ENCODE measurements around the gene NOL11.

Gene NOL11

DNA sequence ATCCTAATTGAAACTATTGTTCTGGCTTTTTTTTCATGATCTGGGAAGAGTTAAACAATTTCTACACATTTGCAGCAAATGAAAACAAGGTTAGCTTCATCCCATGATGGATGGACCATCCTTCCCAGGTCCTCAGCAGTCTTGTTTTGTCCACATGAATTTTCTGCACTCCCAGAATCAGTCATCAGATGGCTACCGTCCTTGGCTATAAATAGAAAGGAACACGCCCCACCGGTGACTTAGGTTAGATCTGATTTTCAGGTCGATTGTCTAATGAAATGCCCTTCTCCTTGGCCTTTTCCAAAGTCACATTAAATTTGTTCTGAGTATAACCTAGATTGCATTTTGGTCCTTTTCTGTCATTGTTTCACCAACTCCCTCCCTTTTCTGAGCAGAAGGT lies 41.4 kb upstream of the NOL11 start:
- TF ChIP-seq, protein P1, sequence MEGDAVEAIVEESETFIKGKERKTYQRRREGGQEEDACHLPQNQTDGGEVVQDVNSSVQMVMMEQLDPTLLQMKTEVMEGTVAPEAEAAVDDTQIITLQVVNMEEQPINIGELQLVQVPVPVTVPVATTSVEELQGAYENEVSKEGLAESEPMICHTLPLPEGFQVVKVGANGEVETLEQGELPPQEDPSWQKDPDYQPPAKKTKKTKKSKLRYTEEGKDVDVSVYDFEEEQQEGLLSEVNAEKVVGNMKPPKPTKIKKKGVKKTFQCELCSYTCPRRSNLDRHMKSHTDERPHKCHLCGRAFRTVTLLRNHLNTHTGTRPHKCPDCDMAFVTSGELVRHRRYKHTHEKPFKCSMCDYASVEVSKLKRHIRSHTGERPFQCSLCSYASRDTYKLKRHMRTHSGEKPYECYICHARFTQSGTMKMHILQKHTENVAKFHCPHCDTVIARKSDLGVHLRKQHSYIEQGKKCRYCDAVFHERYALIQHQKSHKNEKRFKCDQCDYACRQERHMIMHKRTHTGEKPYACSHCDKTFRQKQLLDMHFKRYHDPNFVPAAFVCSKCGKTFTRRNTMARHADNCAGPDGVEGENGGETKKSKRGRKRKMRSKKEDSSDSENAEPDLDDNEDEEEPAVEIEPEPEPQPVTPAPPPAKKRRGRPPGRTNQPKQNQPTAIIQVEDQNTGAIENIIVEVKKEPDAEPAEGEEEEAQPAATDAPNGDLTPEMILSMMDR (IDR thresholded peaks at IDR 0.05): no peak
- Histone ChIP-seq H3K27me3 (ENCODE audit: control insufficient read depth, insufficient read depth, low read length) (no peaks in the 10 kb centered on the region), H2AFZ (no peak overlapping the region), H3K4me1 (peaks cover 8% of the 10 kb centered on the region), H3K27ac (no peak overlapping the region), H3K36me3 (ENCODE audit: control insufficient read depth, insufficient read depth, low read length) (no peaks in the 10 kb centered on the region), H3K79me2 (no peaks in the 10 kb centered on the region), H3K4me3 (ENCODE audit: low read depth, low read length) (no peak overlapping the region), H3K9ac (no peak overlapping the region), H3K4me2 (ENCODE audit: low read length) (peak overlapping the region; percentile 25), H3K9me3 (ENCODE audit: control insufficient read depth, low read length) (no peaks in the 10 kb centered on the region)

DNA sequence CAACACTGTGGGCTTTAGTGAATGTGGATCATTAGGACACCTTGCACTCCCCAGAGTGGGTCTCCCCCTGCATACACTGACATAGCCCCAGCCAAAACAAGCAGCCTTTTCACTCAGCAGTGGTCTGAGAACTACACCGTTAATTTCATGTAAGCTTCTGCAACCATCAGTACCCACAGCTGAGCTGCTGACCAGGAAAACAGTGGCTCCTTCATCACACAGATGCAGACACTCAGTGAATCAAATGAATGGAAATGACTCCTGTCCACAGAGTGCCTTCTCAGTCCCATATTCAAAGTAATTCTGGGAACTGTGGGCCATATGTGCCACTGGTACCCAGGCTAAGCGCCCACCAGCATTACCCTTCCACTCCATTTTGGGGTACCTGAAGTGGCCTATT lies 39.3 kb upstream of the NOL11 start:
- Histone ChIP-seq H3K4me1 (no peaks in the 10 kb centered on the region), H2AFZ (no peak overlapping the region), H3K79me2 (no peaks in the 10 kb centered on the region), H3K27me3 (ENCODE audit: control insufficient read depth, insufficient read depth, low read length) (no peaks in the 10 kb centered on the region), H3K4me2 (ENCODE audit: low read length) (no peak overlapping the region), H3K27ac (no peak overlapping the region), H3K4me3 (ENCODE audit: low read depth, low read length) (no peak overlapping the region), H3K36me3 (ENCODE audit: control insufficient read depth, insufficient read depth, low read length) (no peaks in the 10 kb centered on the region), H3K9ac (no peak overlapping the region), H3K9me3 (ENCODE audit: control insufficient read depth, low read length) (no peaks in the 10 kb centered on the region)
- TF ChIP-seq, protein P1 (IDR thresholded peaks at IDR 0.05): no peak

DNA sequence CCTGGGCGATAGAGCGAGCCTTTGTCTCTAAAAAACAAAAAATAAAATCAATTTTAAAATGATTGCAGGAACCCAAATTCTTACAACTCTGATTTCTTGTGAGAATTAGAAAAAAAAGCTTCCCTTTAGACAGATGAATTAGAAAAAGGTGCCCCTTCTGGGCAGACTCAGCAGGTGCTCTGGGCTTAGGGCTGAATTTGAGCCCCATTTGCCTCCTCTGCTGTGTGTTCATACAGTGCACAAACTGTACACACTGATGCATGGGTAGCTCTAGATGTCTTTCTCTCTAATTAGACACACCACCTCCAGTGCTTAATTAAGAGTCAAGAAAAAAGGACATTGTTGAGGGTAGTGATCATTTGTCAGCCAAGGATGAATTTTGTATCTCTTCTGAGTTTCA lies 38.5 kb upstream of the NOL11 start:
- H3K9me3 ChIP-seq (ENCODE audit: control insufficient read depth, low read length): no peaks in the 10 kb centered on the region
- H3K27me3 ChIP-seq (ENCODE audit: control insufficient read depth, insufficient read depth, low read length): no peaks in the 10 kb centered on the region
- no peaks in the 10 kb centered on the region for H3K4me1 ChIP-seq
- TF ChIP-seq, protein P1 (IDR thresholded peaks at IDR 0.05): no peak
- no peak overlapping the region for H2AFZ ChIP-seq
- H3K36me3 ChIP-seq (ENCODE audit: control insufficient read depth, insufficient read depth, low read length): no peaks in the 10 kb centered on the region
- H3K4me2 ChIP-seq (ENCODE audit: low read length): no peak overlapping the region
- no peak overlapping the region for H3K4me3 ChIP-seq (ENCODE audit: low read depth, low read length)
- H3K79me2 ChIP-seq: no peaks in the 10 kb centered on the region
- no peak overlapping the region for H3K27ac ChIP-seq
- no peak overlapping the region for H3K9ac ChIP-seq

DNA sequence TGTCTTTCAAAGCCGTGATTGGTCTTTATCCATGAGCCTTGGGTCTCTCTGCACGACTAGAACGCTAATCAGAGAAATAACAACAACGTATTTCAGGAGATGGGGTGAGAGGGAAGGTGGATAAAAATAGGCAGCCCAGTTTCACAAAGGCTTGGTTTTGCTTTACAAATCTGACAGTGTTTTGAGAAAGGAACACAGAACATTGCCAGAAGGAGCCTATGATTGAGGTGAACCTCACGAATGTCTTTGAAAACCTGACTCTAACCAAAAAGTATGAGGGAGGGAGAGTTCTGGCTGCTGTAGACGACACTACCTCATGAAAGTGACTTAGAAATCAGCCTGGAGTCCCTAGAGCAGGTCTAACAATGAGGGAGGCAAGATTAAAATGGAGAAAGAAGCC lies 38.0 kb upstream of the NOL11 start:
- no peak overlapping the region for H3K4me2 ChIP-seq (ENCODE audit: low read length)
- H3K27ac ChIP-seq: no peak overlapping the region
- H3K27me3 ChIP-seq (ENCODE audit: control insufficient read depth, insufficient read depth, low read length): no peaks in the 10 kb centered on the region
- no peak overlapping the region for H3K4me3 ChIP-seq (ENCODE audit: low read depth, low read length)
- H3K9ac ChIP-seq: no peak overlapping the region
- H2AFZ ChIP-seq: no peak overlapping the region
- TF ChIP-seq, protein P1 (IDR thresholded peaks at IDR 0.05): no peak
- no peaks in the 10 kb centered on the region for H3K4me1 ChIP-seq
- no peaks in the 10 kb centered on the region for H3K79me2 ChIP-seq
- H3K36me3 ChIP-seq (ENCODE audit: control insufficient read depth, insufficient read depth, low read length): no peaks in the 10 kb centered on the region
- no peaks in the 10 kb centered on the region for H3K9me3 ChIP-seq (ENCODE audit: control insufficient read depth, low read length)

DNA sequence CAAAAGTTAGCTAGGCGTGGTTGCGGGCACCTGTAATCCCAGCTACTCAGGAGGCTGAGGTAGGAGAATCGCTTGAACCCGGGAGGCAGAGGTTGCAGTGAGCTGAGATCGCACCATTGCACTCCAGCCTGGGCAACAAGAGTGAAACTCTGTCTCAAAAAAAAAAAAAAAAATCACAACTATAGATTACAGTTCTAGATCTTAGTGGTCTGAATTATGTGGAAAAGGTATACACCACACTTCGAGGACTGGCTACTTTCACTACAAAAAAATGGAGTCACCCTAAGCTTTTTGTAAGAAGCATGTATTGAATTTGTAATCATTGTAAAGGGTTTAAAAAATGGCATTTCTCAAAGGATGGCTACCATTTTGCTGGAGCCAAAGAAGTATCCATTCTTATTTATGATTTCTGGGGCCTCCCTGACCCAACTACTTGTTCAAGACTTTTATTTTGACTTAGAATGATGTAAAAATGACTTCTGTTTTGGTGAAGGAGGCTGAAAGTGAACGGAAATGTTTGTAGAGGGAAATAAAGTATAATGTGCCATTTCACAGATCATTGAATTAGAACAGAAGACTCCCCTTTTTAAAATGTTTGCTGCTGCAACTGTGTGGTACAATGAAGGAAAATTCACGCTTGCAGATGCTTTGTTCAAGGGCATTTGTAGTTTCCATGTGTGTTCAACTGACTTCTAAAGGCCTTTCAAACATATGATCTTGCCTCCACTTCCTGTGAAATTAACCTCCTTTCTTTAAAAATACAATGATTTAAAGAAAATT lies 37.1 kb upstream of the NOL11 start:
- Histone ChIP-seq H3K4me3 (ENCODE audit: low read depth, low read length) (no peak overlapping the region), H3K4me1 (no peaks in the 10 kb centered on the region), H3K4me2 (ENCODE audit: low read length) (no peak overlapping the region), H3K36me3 (ENCODE audit: control insufficient read depth, insufficient read depth, low read length) (no peaks in the 10 kb centered on the region), H2AFZ (no peak overlapping the region), H3K27me3 (ENCODE audit: control insufficient read depth, insufficient read depth, low read length) (no peaks in the 10 kb centered on the region), H3K9me3 (ENCODE audit: control insufficient read depth, low read length) (no peaks in the 10 kb centered on the region), H3K79me2 (no peaks in the 10 kb centered on the region), H3K9ac (no peak overlapping the region), H3K27ac (no peak overlapping the region)
- TF ChIP-seq, protein P1 (IDR thresholded peaks at IDR 0.05): no peak

Data from parathyroid adenoma (tissue), 2 donors.